Measurements from ENCODE around the gene SLC16A5.

DNA sequence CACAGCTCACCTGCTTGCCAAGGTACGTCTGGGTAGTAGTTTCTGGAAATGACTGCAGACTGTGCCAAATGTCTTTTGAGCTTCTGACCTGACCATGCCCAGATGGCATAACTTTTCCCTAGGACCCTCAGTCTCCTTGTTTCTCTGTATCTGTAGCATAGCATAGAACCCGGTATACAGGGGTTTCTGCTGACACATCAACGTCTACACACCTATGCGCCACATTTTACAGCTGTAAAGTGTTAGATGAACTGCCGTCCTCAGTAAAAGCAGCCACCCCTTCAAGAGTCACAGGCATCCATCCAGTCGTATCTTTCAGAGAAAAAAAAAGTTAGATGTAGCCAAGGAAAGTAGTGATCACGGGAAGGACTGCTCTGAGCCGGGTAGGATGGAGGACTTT lies 23.3 kb upstream of the SLC16A5 start:
- no peak for TF ChIP-seq POLR2A (IDR thresholded peaks at IDR 0.05; ENCODE audit: low read length)
- TF ChIP-seq GATA1 (IDR thresholded peaks at IDR 0.05; ENCODE audit: low read depth, low read length), result no peak

Data from erythroblast (primary cell).